Activated naive CD8-positive, alpha-beta T cell treated with anti-CD3 and anti-CD28 coated beads for 36 hours (primary cell): ENCODE data around the gene RNPEPL1. TPM values are rescaled to one million over a fixed set of nuclear protein-coding genes. Genes with fewer than 3 reads are reported as not detected.

Experiments
- DNase-seq: peaks from one replicate; pipeline ENCODE4 v3.0.0; 2021
- H3K27ac Mint-ChIP-seq: one replicate; pipeline ENCODE4 v1.8.0; 2022; ENCODE audit warnings: mild to moderate bottlenecking, moderate library complexity, mixed read lengths
- H3K27me3 Mint-ChIP-seq: one replicate; pipeline ENCODE4 v1.8.0; 2022; ENCODE audit warnings: mild to moderate bottlenecking, mixed read lengths
- H3K36me3 Mint-ChIP-seq: one replicate; pipeline ENCODE4 v1.8.0; 2021; ENCODE audit warnings: mild to moderate bottlenecking, mixed read lengths
- H3K4me1 Mint-ChIP-seq: one replicate; pipeline ENCODE4 v1.8.0; 2021; ENCODE audit warnings: mixed read lengths
- H3K4me3 Mint-ChIP-seq: one replicate; pipeline ENCODE4 v1.8.0; 2022; ENCODE audit warnings: mild to moderate bottlenecking, moderate library complexity, mixed read lengths
- H3K9me3 Mint-ChIP-seq: one replicate; pipeline ENCODE4 v1.8.0; 2022; ENCODE audit warnings: mixed read lengths
- total RNA-seq, 2 experiments: library from RNA; stranded (reverse); gene quantifications; one replicate each; pipeline ENCODE4 v1.2.3, GENCODE V29; 2021

The RNPEPL1 gene
- total RNA-seq, 2 experiments from 2014 or later = 33.8 to 37.2 TPM

GRCh38 chr2:240620859-240621258 is 52.6 kb downstream of the RNPEPL1 start:
- H3K27ac Mint-ChIP-seq = peak overlapping the region; percentile 97
- no peaks in the 10 kb centered on the region for H3K27me3 Mint-ChIP-seq
- peaks cover 46% of the 10 kb centered on the region for H3K4me1 Mint-ChIP-seq
- DNase-seq = peak; percentile 4
- H3K36me3 Mint-ChIP-seq = peaks cover 27% of the 10 kb centered on the region
- H3K4me3 Mint-ChIP-seq = no peak overlapping the region
- peaks cover 6% of the 10 kb centered on the region for H3K9me3 Mint-ChIP-seq

- peaks cover 5% of the 10 kb centered on the region for H3K9me3 Mint-ChIP-seq
- peaks cover 55% of the 10 kb centered on the region for H3K4me1 Mint-ChIP-seq
- DNase-seq = no peak
- H3K36me3 Mint-ChIP-seq = peaks cover 23% of the 10 kb centered on the region
- peak overlapping the region; percentile 10 for H3K4me3 Mint-ChIP-seq
- peak overlapping the region; percentile 97 for H3K27ac Mint-ChIP-seq
- H3K27me3 Mint-ChIP-seq = no peaks in the 10 kb centered on the region
Measured at GRCh38 chr2:240622060-240622411, 53.8 kb downstream of the RNPEPL1 start.

- peak; percentile 36 for DNase-seq
- H3K4me1 Mint-ChIP-seq = peaks cover 58% of the 10 kb centered on the region
- H3K9me3 Mint-ChIP-seq = peaks cover 5% of the 10 kb centered on the region
- peaks cover 21% of the 10 kb centered on the region for H3K36me3 Mint-ChIP-seq
- H3K4me3 Mint-ChIP-seq = peak overlapping the region; percentile 50
- H3K27ac Mint-ChIP-seq = peak overlapping the region; percentile 97
- no peaks in the 10 kb centered on the region for H3K27me3 Mint-ChIP-seq
Measured at GRCh38 chr2:240622531-240623235, 54.4 kb downstream of the RNPEPL1 start.

GRCh38 chr2:240623531-240624010 is 55.3 kb downstream of the RNPEPL1 start:
- Mint-ChIP-seq H3K9me3 (peaks cover 2% of the 10 kb centered on the region), H3K36me3 (peaks cover 17% of the 10 kb centered on the region), H3K27ac (peak overlapping the region; percentile 56), H3K4me3 (no peak overlapping the region), H3K27me3 (no peaks in the 10 kb centered on the region), H3K4me1 (peaks cover 58% of the 10 kb centered on the region)
- DNase-seq = peak; percentile 21

DNA sequence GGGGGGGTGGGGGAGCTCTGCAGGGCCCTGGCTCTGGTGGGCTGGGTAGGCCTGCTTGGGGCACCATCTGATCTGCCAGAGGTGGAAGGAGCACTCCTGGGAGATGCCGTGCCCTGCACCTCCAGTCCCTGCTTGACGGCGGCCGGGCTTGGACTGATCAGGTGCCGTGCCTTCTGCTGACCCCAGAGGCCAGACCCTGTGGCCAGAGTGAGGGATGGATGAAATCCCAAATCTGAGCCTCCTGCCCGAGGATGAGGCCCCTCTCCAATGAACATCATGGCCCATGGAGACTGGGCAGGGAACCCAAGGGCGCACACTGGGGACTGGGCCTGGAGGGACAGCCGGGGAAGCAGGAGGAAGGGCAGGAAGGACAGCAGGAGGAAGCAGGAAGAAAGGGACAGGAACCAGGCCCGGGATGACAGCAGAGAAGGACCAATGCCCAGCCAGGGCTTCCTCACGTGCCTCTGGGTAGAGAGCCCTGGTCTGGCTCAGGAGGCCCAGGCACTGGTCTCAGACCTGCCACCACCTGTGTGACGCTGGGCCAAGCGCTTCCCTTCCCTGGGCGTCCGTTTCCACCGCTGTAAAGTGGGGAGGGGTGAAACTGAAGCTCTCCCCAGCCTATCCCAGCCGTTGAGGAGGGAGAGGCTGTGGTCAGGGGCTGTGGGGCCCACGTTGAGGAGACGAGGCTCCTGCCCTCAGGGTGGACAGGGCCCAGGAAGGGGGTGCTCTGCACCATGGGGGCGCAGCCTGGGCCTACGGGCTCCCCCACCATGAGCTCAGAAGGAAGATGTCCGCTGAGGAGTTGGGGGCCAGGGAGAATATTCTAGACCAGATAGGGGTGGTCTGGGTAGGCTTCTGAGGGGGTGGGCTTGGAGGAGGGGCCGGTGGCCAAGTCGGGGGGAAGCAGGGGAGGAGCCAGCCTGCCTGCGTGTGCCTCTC is 56.0 kb downstream of the RNPEPL1 start:
- DNase-seq = peak; percentile 17
- Mint-ChIP-seq H3K36me3 (peaks cover 10% of the 10 kb centered on the region), H3K4me3 (peak overlapping the region; percentile 75)

GRCh38 chr2:240624950-240625621 is 56.8 kb downstream of the RNPEPL1 start, which contains the start of gene GPR35:
Gene GPR35, plus strand, starts transcription at chr2:240625480. Its CDS starts 4,473 bp downstream, at chr2:240629953.
- H3K4me3 Mint-ChIP-seq = peak within 1 kb of the TSS; percentile 75
- peaks cover 55% of the 10 kb centered on the region for H3K4me1 Mint-ChIP-seq
- H3K36me3 Mint-ChIP-seq = peaks cover 7% of the 10 kb centered on the region
- DNase-seq = peak; percentile 86
- peaks cover 2% of the 10 kb centered on the region for H3K9me3 Mint-ChIP-seq
- no peaks in the 10 kb centered on the region for H3K27me3 Mint-ChIP-seq
- H3K27ac Mint-ChIP-seq = peak within 1 kb of the TSS; percentile 86

More for the DNA sequence above, 56.0 kb downstream of the RNPEPL1 start:
- Mint-ChIP-seq H3K27me3 (no peaks in the 10 kb centered on the region), H3K9me3 (peaks cover 2% of the 10 kb centered on the region), H3K4me1 (peaks cover 58% of the 10 kb centered on the region), H3K27ac (peak overlapping the region; percentile 86)

DNA sequence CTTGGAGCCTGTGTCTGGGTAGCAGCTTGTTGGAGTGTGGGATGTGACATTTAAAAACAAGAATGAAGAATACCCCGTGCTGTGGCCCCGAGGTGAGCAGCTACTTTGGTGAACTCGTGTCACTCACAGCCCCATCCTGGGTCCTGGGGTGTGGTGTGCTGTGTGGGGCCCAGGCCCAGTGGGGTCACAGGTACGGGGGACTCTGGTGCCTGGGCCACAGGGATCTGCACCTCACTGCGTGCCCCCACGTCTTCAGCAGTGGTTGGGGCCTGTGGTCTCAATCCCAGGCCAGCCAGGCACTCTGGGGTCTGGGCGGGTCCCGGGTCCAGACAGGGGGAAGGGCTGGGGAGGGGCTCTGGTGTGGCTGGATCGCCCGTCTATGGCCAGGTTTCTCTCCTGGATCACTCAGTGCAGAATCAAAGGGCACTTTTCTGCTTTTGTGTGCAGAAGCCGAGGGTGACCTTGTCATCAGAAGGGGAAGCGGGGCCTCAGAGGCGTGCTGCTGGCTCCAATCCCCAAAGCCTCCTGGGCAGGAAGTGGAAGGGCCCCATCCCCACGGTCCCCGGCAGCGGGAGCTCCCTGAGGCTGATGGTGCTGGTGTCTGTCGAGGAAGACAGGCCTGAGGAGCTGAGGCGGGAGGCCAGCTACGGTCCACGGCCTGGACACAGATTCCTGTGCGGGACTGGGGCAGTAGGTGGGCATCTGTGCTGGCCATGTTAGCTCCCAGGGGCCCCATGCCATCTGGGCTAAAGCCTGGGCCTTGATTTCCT is 58.4 kb downstream of the RNPEPL1 start:
- Mint-ChIP-seq H3K4me3 (peak overlapping the region; percentile 63), H3K27me3 (no peaks in the 10 kb centered on the region), H3K36me3 (no peaks in the 10 kb centered on the region), H3K9me3 (no peaks in the 10 kb centered on the region), H3K27ac (peak overlapping the region; percentile 83), H3K4me1 (peaks cover 45% of the 10 kb centered on the region)
- DNase-seq = peak; percentile 55

GRCh38 chr2:240627736-240628506 is 59.6 kb downstream of the RNPEPL1 start:
- H3K4me3 Mint-ChIP-seq = no peak overlapping the region
- peaks cover under 1% of the 10 kb centered on the region for H3K9me3 Mint-ChIP-seq
- H3K27ac Mint-ChIP-seq = no peak overlapping the region
- no peaks in the 10 kb centered on the region for H3K27me3 Mint-ChIP-seq
- no peak for DNase-seq
- H3K36me3 Mint-ChIP-seq = peaks cover under 1% of the 10 kb centered on the region
- H3K4me1 Mint-ChIP-seq = peaks cover 36% of the 10 kb centered on the region

DNA sequence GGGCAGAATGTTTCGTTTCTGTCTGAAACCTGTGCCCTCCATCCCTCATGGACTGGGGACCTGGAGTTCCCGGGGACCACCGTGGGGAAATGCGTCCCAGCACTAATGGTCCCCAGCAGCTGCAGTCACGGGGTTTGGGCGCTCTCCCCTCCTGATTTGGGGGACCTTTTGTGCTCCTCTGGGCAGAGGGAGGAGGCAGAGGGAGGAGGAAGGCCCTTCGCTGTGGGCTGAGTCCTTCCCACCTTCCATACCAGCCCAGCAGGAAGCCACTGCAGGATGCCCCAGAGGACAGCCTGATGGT is 60.2 kb downstream of the RNPEPL1 start:
- H3K4me3 Mint-ChIP-seq = no peak overlapping the region
- H3K9me3 Mint-ChIP-seq = peaks cover 6% of the 10 kb centered on the region

GRCh38 chr2:240628808-240629618 is 60.7 kb downstream of the RNPEPL1 start:
- H3K9me3 Mint-ChIP-seq = peaks cover 10% of the 10 kb centered on the region
- peaks cover 29% of the 10 kb centered on the region for H3K4me1 Mint-ChIP-seq
- no peak for DNase-seq
- no peaks in the 10 kb centered on the region for H3K27me3 Mint-ChIP-seq
- no peak overlapping the region for H3K4me3 Mint-ChIP-seq
- peaks cover 8% of the 10 kb centered on the region for H3K36me3 Mint-ChIP-seq
- no peak overlapping the region for H3K27ac Mint-ChIP-seq

More for the DNA sequence above, 60.2 kb downstream of the RNPEPL1 start:
- H3K36me3 Mint-ChIP-seq = peaks cover 6% of the 10 kb centered on the region
- no peaks in the 10 kb centered on the region for H3K27me3 Mint-ChIP-seq
- H3K4me1 Mint-ChIP-seq = peaks cover 32% of the 10 kb centered on the region
- DNase-seq = no peak
- no peak overlapping the region for H3K27ac Mint-ChIP-seq

DNA sequence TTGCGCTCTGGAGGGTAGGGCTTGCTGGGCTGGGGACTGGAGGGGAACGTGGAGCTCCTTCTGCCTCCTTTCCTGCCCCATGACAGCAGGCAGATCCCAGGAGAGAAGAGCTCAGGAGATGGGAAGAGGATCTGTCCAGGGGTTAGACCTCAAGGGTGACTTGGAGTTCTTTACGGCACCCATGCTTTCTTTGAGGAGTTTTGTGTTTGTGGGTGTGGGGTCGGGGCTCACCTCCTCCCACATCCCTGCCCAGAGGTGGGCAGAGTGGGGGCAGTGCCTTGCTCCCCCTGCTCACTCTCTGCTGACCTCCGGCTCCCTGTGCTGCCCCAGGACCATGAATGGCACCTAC is 61.3 kb downstream of the RNPEPL1 start:
- no peaks in the 10 kb centered on the region for H3K27me3 Mint-ChIP-seq
- peaks cover 24% of the 10 kb centered on the region for H3K4me1 Mint-ChIP-seq
- H3K36me3 Mint-ChIP-seq = peaks cover 8% of the 10 kb centered on the region
- H3K9me3 Mint-ChIP-seq = peaks cover 12% of the 10 kb centered on the region
- no peak for DNase-seq
- no peak overlapping the region for H3K4me3 Mint-ChIP-seq
- no peak overlapping the region for H3K27ac Mint-ChIP-seq

DNA sequence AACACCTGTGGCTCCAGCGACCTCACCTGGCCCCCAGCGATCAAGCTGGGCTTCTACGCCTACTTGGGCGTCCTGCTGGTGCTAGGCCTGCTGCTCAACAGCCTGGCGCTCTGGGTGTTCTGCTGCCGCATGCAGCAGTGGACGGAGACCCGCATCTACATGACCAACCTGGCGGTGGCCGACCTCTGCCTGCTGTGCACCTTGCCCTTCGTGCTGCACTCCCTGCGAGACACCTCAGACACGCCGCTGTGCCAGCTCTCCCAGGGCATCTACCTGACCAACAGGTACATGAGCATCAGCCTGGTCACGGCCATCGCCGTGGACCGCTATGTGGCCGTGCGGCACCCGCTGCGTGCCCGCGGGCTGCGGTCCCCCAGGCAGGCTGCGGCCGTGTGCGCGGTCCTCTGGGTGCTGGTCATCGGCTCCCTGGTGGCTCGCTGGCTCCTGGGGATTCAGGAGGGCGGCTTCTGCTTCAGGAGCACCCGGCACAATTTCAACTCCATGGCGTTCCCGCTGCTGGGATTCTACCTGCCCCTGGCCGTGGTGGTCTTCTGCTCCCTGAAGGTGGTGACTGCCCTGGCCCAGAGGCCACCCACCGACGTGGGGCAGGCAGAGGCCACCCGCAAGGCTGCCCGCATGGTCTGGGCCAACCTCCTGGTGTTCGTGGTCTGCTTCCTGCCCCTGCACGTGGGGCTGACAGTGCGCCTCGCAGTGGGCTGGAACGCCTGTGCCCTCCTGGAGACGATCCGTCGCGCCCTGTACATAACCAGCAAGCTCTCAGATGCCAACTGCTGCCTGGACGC is 61.9 kb downstream of the RNPEPL1 start:
- no peak overlapping the region for H3K27ac Mint-ChIP-seq

More for the DNA sequence above, 61.9 kb downstream of the RNPEPL1 start:
- H3K4me1 Mint-ChIP-seq = peaks cover 19% of the 10 kb centered on the region
- no peak for DNase-seq
- H3K9me3 Mint-ChIP-seq = peaks cover 14% of the 10 kb centered on the region
- no peak overlapping the region for H3K4me3 Mint-ChIP-seq
- H3K36me3 Mint-ChIP-seq = peaks cover 8% of the 10 kb centered on the region
- H3K27me3 Mint-ChIP-seq = no peaks in the 10 kb centered on the region
